ENCODE data around the gene LYRM2. TPM values are rescaled to one million over a fixed set of nuclear protein-coding genes. Genes with fewer than 3 reads are reported as not detected.
"Not testable (repeated sequence)": the region's sequence is repeated elsewhere in the genome, so short reads cannot be mapped to it uniquely, and the experiment has no call there.

Gene LYRM2
- total RNA-seq, 1 donor, result 24.2 TPM

- no peak for DNase-seq (ENCODE audit: low read depth)
- H3K4me3 ChIP-seq (ENCODE audit: low read depth, low read length), result peak overlapping the region; percentile 91
- no peak for TF ChIP-seq CTCF (IDR thresholded peaks at IDR 0.05; ENCODE audit: insufficient read depth, low read depth, low read length)
Observed at GRCh38 chr6:89637960-89638319, 607 bp downstream of the LYRM2 start.

- not testable (repeated sequence) for H3K4me3 ChIP-seq (ENCODE audit: low read depth, low read length); DNase-seq (ENCODE audit: low read depth)
Observed at GRCh38 chr6:89636412-89636811, 2.1 kb downstream of the LYRM2 start.

- no peak overlapping the region for H3K4me3 ChIP-seq (ENCODE audit: low read depth, low read length)
- DNase-seq (ENCODE audit: low read depth), result no peak
- TF ChIP-seq CTCF (IDR thresholded peaks at IDR 0.05; ENCODE audit: insufficient read depth, low read depth, low read length), result no peak
Observed at GRCh38 chr6:89630488-89630887, 8.1 kb downstream of the LYRM2 start.

- DNase-seq (ENCODE audit: low read depth), result no peak
- TF ChIP-seq CTCF (IDR thresholded peaks at IDR 0.05; ENCODE audit: insufficient read depth, low read depth, low read length), result no peak
Observed at GRCh38 chr6:89623749-89624148, 14.8 kb downstream of the LYRM2 start.

GRCh38 chr6:89619567-89619966 is 19.0 kb downstream of the LYRM2 start:
- no peak for DNase-seq (ENCODE audit: low read depth)
- TF ChIP-seq CTCF (IDR thresholded peaks at IDR 0.05; ENCODE audit: insufficient read depth, low read depth, low read length), result no peak
- H3K4me3 ChIP-seq (ENCODE audit: low read depth, low read length), result no peak overlapping the region

More at GRCh38 chr6:89623749-89624148, 14.8 kb downstream of the LYRM2 start:
- no peak overlapping the region for H3K4me3 ChIP-seq (ENCODE audit: low read depth, low read length)

- no peak overlapping the region for H3K4me3 ChIP-seq (ENCODE audit: low read depth, low read length)
- no peak for DNase-seq (ENCODE audit: low read depth)
- TF ChIP-seq CTCF (IDR thresholded peaks at IDR 0.05; ENCODE audit: insufficient read depth, low read depth, low read length), result no peak
Observed at GRCh38 chr6:89618026-89618425, 20.5 kb downstream of the LYRM2 start.

- no peak overlapping the region for H3K4me3 ChIP-seq (ENCODE audit: low read depth, low read length)
- DNase-seq (ENCODE audit: low read depth), result no peak
- TF ChIP-seq CTCF (IDR thresholded peaks at IDR 0.05; ENCODE audit: insufficient read depth, low read depth, low read length), result no peak
Observed at GRCh38 chr6:89616531-89616930, 22.0 kb downstream of the LYRM2 start.
